IMR-90 (cell line): ENCODE measurements around the gene DSN1. TPM values are rescaled to one million over a fixed set of nuclear protein-coding genes. Genes with fewer than 3 reads are reported as not detected.

Source experiments
- ATAC-seq: fragments of 200-7000 bp; cut with Tn5 transposase; 2 replicates; pipeline ENCODE4 v1.9.1; 2020; ENCODE audit warnings: low read depth, mild to moderate bottlenecking, moderate library complexity
- BruUV-seq: library from RNA; stranded (reverse); fragments of 400-500 nt; replicated peaks from 2 replicates; lab custom pipeline; 2021; lab: Mats Ljungman, UMichigan
- CTCF ChIA-PET: fragments of 300-600 bp; formaldehyde crosslinking; extraction: SDS; loops from one replicate; lab custom pipeline; 2021; ENCODE audit warnings: antibody characterized with exemption; lab: Yijun Ruan, JAX
- POLR2A ChIA-PET: fragments of 300-600 bp; sonication (Branson Sonifier 250); formaldehyde crosslinking; loops from one replicate; lab custom pipeline; 2022; ENCODE audit warnings: antibody characterized with exemption; ENCODE audit not compliant: unreplicated experiment; lab: Charles Lee
- DNase-seq: peaks from one replicate; pipeline ENCODE4 v3.0.0; 2013
- H2AFZ ChIP-seq: replicated peaks from 2 replicates; pipeline ENCODE3; 2013; ENCODE audit warnings: low read length, mild to moderate bottlenecking; ENCODE audit not compliant: poor library complexity
- H2AK5ac ChIP-seq: 2 replicates; pipeline ENCODE4 v1.6.1; 2013; ENCODE audit warnings: low read depth, low read length, inconsistent platforms
- H2AK9ac ChIP-seq: replicated peaks from 2 replicates; pipeline ENCODE3; 2013; ENCODE audit warnings: mild to moderate bottlenecking, low read depth, low read length, moderate library complexity; ENCODE audit not compliant: poor library complexity
- H2BK120ac ChIP-seq: 2 replicates; pipeline ENCODE4 v1.6.1; 2013; ENCODE audit warnings: low read depth, low read length, inconsistent platforms
- H2BK15ac ChIP-seq: 3 replicates; pipeline ENCODE4 v1.6.1; 2013; ENCODE audit warnings: low read depth, low read length, inconsistent platforms
- H2BK20ac ChIP-seq: 2 replicates; pipeline ENCODE4 v1.6.1; 2013; ENCODE audit warnings: low read depth, mild to moderate bottlenecking, inconsistent platforms, low read length, moderate library complexity
- H2BK5ac ChIP-seq: 2 replicates; pipeline ENCODE4 v1.6.1; 2013; ENCODE audit warnings: mild to moderate bottlenecking, low read depth, low read length, inconsistent platforms; ENCODE audit not compliant: poor library complexity, severe bottlenecking
- H3K14ac ChIP-seq: replicated peaks from 2 replicates; pipeline ENCODE4 v1.6.1; 2013; ENCODE audit warnings: low read depth, low read length, inconsistent platforms
- H3K18ac ChIP-seq: 2 replicates; pipeline ENCODE4 v1.6.1; 2013; ENCODE audit warnings: low read depth, low read length, control low read depth
- H3K23ac ChIP-seq: 2 replicates; pipeline ENCODE4 v1.6.1; 2013; ENCODE audit warnings: low read depth, low read length, inconsistent platforms
- H3K27ac ChIP-seq: 2 replicates; pipeline ENCODE4 v1.5.1; 2013; ENCODE audit warnings: mild to moderate bottlenecking, control low read depth, low read length; ENCODE audit not compliant: insufficient read depth
- H3K27me3 ChIP-seq: 2 replicates; pipeline ENCODE4 v1.6.1; 2013; ENCODE audit warnings: low read length; ENCODE audit not compliant: control insufficient read depth, insufficient read depth
- H3K36me3 ChIP-seq: 2 replicates; pipeline ENCODE4 v1.6.1; 2013; ENCODE audit warnings: low read length, mixed read lengths; ENCODE audit not compliant: control insufficient read depth, insufficient read depth
- H3K4ac ChIP-seq: 2 replicates; pipeline ENCODE4 v1.6.1; 2013; ENCODE audit warnings: low read depth, low read length, inconsistent platforms
- H3K4me1 ChIP-seq: 2 replicates; pipeline ENCODE4 v1.6.1; 2013; ENCODE audit warnings: low read length, mixed read lengths; ENCODE audit not compliant: control insufficient read depth, insufficient read depth
- H3K4me2 ChIP-seq: 2 replicates; pipeline ENCODE4 v1.6.1; 2013; ENCODE audit warnings: low read depth, mild to moderate bottlenecking, control low read depth, low read length, moderate library complexity
- H3K4me3 ChIP-seq: 2 replicates; pipeline ENCODE4 v1.5.1; 2013; ENCODE audit warnings: low read depth, mild to moderate bottlenecking, control low read depth, low read length, moderate library complexity; ENCODE audit not compliant: insufficient read depth
- H3K56ac ChIP-seq: 2 replicates; pipeline ENCODE4 v1.6.1; 2013; ENCODE audit warnings: low read length, inconsistent platforms; ENCODE audit not compliant: insufficient read depth; ENCODE audit errors: extremely low read depth
- H3K79me1 ChIP-seq, 2 experiments: 2 replicates each; pipeline ENCODE4 v1.6.1; 2013; ENCODE audit warnings: low read length in 2 of 2, inconsistent platforms in 1 of 2, low read depth in 1 of 2
- H3K9ac ChIP-seq: 2 replicates; pipeline ENCODE4 v1.6.1; 2013; ENCODE audit warnings: low read depth, low read length, control low read depth
- H3K9me1 ChIP-seq: 2 replicates; pipeline ENCODE4 v1.6.1; 2013; ENCODE audit warnings: low read length, inconsistent platforms; ENCODE audit not compliant: insufficient read depth
- H3K9me3 ChIP-seq: 2 replicates; pipeline ENCODE4 v1.6.1; 2013; ENCODE audit warnings: low read length; ENCODE audit not compliant: control insufficient read depth, insufficient read depth
- H4K20me1 ChIP-seq: 2 replicates; pipeline ENCODE4 v1.6.1; 2013; ENCODE audit warnings: low read length, inconsistent platforms; ENCODE audit not compliant: insufficient read depth
- H4K5ac ChIP-seq: 2 replicates; pipeline ENCODE4 v1.6.1; 2013; ENCODE audit warnings: mild to moderate bottlenecking, low read depth, low read length, control low read depth
- H4K8ac ChIP-seq, 2 experiments: 2 replicates each; pipeline ENCODE4 v1.6.1; 2013; ENCODE audit warnings: low read depth in 2 of 2, low read length in 2 of 2, control low read depth in 1 of 2, inconsistent platforms in 1 of 2
- H4K91ac ChIP-seq: 2 replicates; pipeline ENCODE4 v1.6.1; 2013; ENCODE audit warnings: low read depth, low read length, inconsistent platforms; ENCODE audit not compliant: insufficient read depth
- BHLHE40 ChIP-seq: fragments of 150-350 bp; IDR thresholded peaks from 2 replicates; pipeline ENCODE4 v1.6.1; 2016; ENCODE audit warnings: mild to moderate bottlenecking, low read depth, low read length
- CTCF ChIP-seq: conservative IDR thresholded peaks from 2 replicates; pipeline ENCODE4 v1.5.1; 2012; ENCODE audit warnings: mild to moderate bottlenecking, low read depth, low read length, improper control_type of control experiment
- FOS ChIP-seq: fragments of 150-350 bp; IDR thresholded peaks from 2 replicates; pipeline ENCODE4 v1.6.1; 2016; ENCODE audit warnings: low read depth, low read length
- MAFK ChIP-seq: IDR thresholded peaks from 2 replicates; pipeline ENCODE4 v1.6.1; 2012; ENCODE audit warnings: low read depth, low read length, improper control_type of control experiment
- NFE2L2 ChIP-seq: fragments of 150-350 bp; IDR thresholded peaks from 2 replicates; pipeline ENCODE4 v1.6.1; 2016; ENCODE audit warnings: low read depth, mild to moderate bottlenecking, low read length
- POLR2A ChIP-seq: IDR thresholded peaks from 2 replicates; pipeline ENCODE4 v1.6.1; 2012; ENCODE audit warnings: mild to moderate bottlenecking, low read depth, low read length
- RCOR1 ChIP-seq: IDR thresholded peaks from 2 replicates; pipeline ENCODE4 v1.6.1; 2012; ENCODE audit warnings: mild to moderate bottlenecking, low read length, improper control_type of control experiment; ENCODE audit not compliant: insufficient replicate concordance
- RFX5 ChIP-seq: IDR thresholded peaks from 2 replicates; pipeline ENCODE4 v1.8.0; 2012; ENCODE audit warnings: low read depth, mild to moderate bottlenecking, low read length, moderate library complexity
- SMC3 ChIP-seq: fragments of 150-350 bp; IDR thresholded peaks from 2 replicates; pipeline ENCODE4 v1.6.1; 2016; ENCODE audit warnings: low read depth, mild to moderate bottlenecking, antibody characterized with exemption, low read length, moderate library complexity
- WGBS, 2 experiments: methylation state at CpG; one replicate each; pipeline versions ENCODE4 v1.1.5 to v1.1.7; 2013; ENCODE audit warnings: missing lambda C conversion rate in 2 of 2; ENCODE audit not compliant: insufficient read length in 1 of 2; ENCODE audit errors: extremely low coverage in 2 of 2; 5-methylcytosine and 5-hydroxymethylcytosine counted together
- dilution Hi-C: fragments of 300-500 bp; cut with HindIII; formaldehyde crosslinking; loops from one replicate; pipeline ENCODE4 v1.14.3; 2018; ENCODE audit warnings: low sequenced_read_pairs; ENCODE audit not compliant: unreplicated experiment
- in situ Hi-C: fragments of 300-500 bp; cut with MboI; formaldehyde crosslinking; loops from 3 replicates; pipeline ENCODE4 v1.14.3; 2019; ENCODE audit warnings: low sequenced_read_pairs, inconsistent platforms, mixed read lengths
- intact Hi-C: fragments of 100-400 bp; cut with micrococcal nuclease; formaldehyde crosslinking; loops from 2 replicates; pipeline ENCODE4 v1.10.0; 2022
- polyA plus RNA-seq, 3 experiments: library from polyadenylated mRNA; depleted of rRNA; stranded (reverse); fragments of >200 nt; gene quantifications; 2 replicates each; pipeline ENCODE4 v1.2.3, GENCODE V29; 2012; ENCODE audit warnings: low replicate concordance in 1 of 3
- total RNA-seq: library from RNA; depleted of rRNA; stranded (reverse); fragments of >200 nt; gene quantifications from 2 replicates; pipeline ENCODE4 v1.2.3, GENCODE V29; 2012

The DSN1 gene
- total and polyA plus RNA-seq, 2 of the 4 experiments (the other 2 are of a cell fraction) = 10.5 to 16.3 TPM

DNA sequence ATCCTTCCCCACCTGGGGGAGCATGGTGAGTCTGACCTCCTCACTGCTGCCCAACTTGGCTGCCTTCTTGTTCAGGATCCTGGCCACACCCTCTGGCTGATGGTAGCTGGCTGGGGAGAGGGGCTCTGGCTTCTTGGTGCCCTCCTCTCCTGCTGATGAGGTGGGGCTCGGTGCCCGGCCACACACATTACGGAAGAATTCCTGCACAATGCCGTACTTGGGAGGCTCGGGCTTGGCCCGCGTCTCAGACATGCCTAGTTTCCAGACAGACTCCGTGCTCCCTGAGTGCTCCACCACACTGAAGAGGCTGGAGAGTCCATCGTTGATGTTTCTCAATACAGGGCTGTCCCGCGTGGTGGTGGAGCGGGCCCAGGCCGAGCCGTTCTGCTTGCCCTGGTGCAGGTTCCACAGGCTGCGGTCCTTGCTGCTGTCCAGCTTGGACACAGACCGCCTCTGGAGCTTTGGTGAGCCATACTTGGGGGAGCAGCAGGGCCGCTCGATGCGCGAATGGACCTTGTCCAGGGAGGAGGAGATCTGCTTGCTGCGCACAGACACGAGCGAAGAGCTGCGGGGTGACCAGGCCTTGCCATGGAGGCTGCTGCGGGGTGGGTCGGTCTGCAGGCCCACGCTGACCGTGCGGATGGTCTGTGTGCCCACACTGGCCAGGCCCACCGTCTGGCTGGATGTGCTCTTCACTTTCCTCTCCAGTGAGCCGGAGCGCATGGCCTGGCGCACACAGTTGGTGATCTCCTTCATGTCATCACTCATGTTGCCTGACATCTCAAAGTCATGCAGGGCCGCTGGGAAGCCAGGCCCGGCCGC, 19.9 kb upstream of the DSN1 start:
- Histone ChIP-seq H3K23ac (no peak overlapping the region), H3K9me1 (0 out of 2 replicates have a peak, but pooled peaks cover 4% of the 10 kb centered on the region), H3K79me1 (peaks cover 34 to 73% of the 10 kb centered on the region in 2 experiments), H3K56ac (no peak overlapping the region), H4K8ac (no peak overlapping the region), H3K4me2 (no peak overlapping the region), H4K5ac (no peak overlapping the region), H4K91ac (no peak overlapping the region), H2AK5ac (no peak overlapping the region), H2AFZ (no peak overlapping the region), H2BK5ac (no peak overlapping the region), H3K14ac (no peak overlapping the region), H3K4ac (no peak overlapping the region), H3K36me3 (peaks cover 49% of the 10 kb centered on the region), H3K27ac (no peak overlapping the region), H2BK20ac (no peak overlapping the region), H2BK15ac (no peak overlapping the region), H2BK120ac (no peak overlapping the region), H3K18ac (no peak overlapping the region), H3K9ac (no peak overlapping the region), H3K9me3 (no peaks in the 10 kb centered on the region), H4K20me1 (peaks cover 9% of the 10 kb centered on the region; the same call in 1 of the 2 replicates), H3K4me1 (no peaks in the 10 kb centered on the region), H3K27me3 (no peaks in the 10 kb centered on the region), H3K4me3 (no peak overlapping the region), H2AK9ac (no peak overlapping the region)
- ATAC-seq (no peak), DNase-seq (no peak)
- TF ChIP-seq POLR2A = no peak
- no peak for TF ChIP-seq RFX5
- no peak for TF ChIP-seq FOS
- TF ChIP-seq MAFK = no peak
- no peak for TF ChIP-seq RCOR1
- no peak for TF ChIP-seq BHLHE40
- TF ChIP-seq CTCF = no peak
- no peak for TF ChIP-seq SMC3
- TF ChIP-seq NFE2L2 = no peak
- in situ Hi-C loops (no loop called here), dilution Hi-C loops (no loop called here), intact Hi-C loops (loop anchor here (5.0 kb wide), 1 partner anchor 94 kb away; no protein-coding TSS in a partner anchor)
- ChIA-PET POLR2A (no interaction called here), CTCF (interaction anchor here (0.8 kb wide), 1 partner anchor 15 kb away, joined by 3 read pairs; no protein-coding TSS in a partner anchor)
- WGBS, 2 experiments = 90% methylated on average over 27 of the region's 36 CpGs; no CpG with 5 or more reads in 1 of the 2 experiments
- BruUV-seq = no TSS peak
